Hematopoietic multipotent progenitor cell treated with erythropoietin and hydrocortisone succinate and interleukin-3 and kit ligand, for 15 days (in vitro differentiated cells): Measurements from ENCODE around the gene CALN1.

Experiments
- DNase-seq: peaks from one replicate; pipeline ENCODE4 v3.0.0-alpha.2; 2015; ENCODE audit warnings: low spot score

The CALN1 gene

DNA sequence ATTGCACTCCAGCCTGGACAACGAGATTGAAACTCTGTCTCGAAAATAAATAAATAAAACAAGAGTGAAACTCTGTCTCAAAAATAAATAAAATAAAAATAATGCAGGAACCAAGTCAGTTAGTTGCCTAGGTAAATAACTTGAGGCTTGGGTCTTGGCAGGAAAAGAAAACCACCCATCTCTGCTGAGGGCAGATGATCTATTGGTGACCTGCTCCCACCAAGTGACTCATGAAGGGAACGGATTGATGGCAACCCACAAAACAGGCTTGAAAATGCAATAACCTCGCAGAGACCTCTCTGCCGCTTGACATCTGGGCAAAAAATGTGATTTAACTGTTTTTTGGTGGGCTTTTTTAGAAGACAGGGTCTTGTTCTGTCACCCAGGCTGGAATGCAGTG, 86.6 kb downstream of the CALN1 start:
- no peak for DNase-seq

DNA sequence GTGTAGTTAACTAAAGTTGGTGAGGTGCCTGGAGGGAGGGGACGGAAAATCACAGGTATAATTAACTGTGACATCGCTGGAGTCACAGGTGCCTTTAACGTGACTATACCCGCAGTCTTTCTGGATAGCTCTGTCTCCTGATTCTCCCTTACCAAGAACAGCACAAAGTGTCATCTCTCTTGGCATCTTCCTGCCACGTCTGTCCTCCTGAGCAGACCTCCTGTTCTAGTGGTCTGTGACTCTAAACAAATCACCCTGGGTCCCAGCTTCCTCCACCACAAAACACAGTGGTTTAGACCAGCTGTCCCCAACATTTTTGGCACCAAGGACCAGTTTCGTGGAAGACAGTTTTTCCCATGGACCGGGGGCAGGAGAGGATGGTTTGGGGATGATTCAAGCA, 90.5 kb downstream of the CALN1 start:
- no peak for DNase-seq

DNA sequence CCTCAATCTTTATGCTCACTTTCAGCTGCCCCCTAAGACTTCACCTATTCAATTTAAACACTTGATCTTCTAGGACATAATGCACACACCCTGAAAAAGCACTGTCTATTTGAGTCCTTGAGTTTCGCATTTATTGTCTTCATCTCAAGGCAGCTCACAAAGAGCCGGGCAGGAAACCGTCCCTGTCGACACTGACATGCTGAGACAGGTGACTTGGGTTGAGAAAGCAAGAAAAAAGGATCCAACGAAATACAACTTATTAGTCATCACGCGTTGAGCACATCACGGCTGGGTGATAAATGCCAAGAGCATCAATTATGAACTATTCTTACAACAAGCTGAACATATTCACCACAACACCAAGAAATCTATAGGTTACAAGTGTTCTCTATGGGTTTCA, 91.1 kb downstream of the CALN1 start:
- no peak for DNase-seq

DNA sequence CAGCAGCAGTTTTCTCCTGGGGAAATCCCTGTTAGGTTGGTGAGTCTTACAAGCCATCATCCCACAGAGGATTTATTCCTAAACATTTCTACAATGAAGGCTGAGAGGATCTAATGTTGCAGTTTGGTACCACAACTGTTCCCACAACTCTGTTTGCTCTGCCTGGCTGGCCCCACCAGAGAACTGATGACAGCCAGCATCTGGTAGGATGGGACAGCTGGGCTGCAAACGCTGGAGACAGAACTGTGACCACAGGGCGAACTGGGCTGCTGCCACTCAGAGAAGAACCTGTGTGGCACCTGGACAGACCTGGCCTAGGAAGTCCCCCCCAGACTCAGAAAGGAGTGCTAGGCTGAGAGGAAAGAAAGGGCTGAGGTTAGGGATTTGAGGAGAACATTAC, 94.8 kb downstream of the CALN1 start:
- DNase-seq = no peak

DNA sequence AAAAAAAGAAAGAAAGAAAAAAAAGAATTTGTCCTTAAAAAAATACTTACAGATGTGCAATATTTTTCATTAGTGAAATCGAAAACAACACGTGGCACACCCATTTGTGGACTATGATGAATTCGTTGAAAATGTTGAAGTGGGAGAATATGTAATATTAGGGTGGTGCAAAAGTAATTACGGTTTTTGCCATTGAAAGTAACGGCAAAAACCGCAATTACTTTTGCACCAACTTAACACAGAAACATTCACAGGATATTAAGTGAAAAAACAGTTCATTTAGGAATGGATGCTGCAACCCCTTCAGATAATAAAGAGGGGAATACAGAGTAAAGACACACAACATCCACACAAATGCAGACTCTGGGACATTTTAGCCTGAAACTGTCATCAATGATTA, 96.0 kb downstream of the CALN1 start:
- no peak for DNase-seq

DNA sequence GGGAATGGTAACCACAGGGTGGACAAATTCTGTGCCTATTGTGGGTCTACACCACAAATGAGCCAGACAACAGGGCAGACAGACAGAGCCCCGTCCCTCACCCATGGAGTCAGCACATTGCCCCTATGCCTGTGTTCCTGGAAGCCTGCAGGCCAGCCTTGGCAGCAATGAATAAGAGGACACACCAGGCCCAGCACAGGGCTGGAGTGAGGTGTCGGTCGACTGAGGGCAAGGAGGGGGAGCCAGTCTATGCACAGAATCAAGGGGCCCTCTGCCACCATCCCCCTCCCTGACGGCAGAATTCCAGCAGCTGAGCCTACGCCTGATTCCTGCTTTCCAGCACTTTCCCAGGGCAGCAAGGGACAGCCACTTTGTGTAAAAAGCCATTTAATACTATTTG, 98.2 kb downstream of the CALN1 start:
- no peak for DNase-seq

DNA sequence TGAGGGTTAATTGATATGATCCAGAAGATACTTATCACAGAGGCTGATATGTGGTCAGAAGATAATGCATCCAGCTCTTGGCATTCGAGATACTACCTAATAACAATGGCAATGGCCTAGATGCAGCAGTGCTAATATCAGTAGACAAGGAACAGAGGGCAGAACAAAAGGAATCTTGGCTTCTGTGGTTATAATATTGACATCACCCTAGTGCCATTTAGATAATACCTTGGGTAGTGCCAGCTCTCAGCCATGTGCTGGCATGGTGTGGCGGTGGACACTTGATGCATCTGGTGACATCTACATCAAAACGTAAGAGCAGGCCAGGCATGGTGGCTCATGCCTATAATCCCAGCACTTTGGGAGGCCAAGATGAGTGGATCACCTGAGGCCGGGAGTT, 101.8 kb downstream of the CALN1 start:
- DNase-seq = no peak

DNA sequence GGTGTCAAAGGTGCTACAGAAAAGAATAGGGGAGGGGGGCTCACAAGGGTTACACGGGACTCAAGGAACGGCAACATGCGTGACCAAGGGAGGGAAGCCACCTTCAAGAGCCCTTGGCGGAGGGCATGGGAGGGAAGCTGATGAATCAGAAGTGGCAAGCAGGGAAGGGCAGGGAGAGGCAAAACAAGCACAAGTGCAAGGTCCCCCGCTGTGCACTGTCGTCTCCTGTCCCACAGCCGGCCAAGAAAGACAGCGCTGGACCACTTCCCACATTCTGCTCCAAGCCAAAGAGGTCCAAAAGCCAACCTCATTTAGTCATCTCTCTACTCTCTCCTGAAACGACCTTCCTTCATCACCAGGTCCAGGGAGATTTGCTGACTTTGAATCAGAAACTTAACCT, 102.7 kb downstream of the CALN1 start:
- DNase-seq = no peak

DNA sequence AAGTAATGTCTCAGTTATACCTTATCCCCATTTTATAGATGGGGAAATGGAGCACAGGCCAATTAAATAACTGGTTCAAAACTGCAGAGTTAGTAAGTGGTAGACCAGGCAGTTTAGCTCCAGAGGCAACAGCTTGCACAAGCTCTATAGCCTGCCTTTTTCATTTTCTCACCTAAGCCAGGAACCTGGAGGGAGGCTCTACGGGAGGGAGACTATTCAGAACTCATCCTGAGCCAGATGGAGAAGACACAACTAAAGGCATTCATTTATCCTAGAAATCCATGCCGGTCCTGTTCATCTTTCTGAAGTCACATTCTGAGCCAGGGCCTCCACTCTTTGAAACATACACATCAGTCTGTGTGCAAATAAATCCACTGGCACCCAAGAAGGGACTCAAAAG, 103.2 kb downstream of the CALN1 start:
- DNase-seq = no peak

DNA sequence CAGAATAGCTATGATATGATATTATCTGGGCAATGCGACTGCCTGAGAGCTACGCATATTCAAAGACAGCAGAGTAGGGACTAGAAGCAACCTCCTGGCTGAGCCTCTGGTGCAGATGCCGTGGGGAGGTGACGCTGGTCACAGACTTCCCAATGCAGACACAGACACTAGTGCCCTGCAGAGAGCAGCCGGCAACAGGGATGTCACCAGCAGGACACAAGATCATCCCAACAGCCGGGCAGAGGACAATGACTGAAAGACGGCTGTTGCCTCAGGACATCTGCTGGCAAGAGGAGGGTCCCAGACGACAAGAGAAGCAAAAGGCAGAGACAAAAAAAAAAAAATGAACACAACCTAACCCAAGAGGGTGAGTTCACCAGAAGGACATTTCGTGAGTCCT, 104.6 kb downstream of the CALN1 start:
- DNase-seq = no peak

DNA sequence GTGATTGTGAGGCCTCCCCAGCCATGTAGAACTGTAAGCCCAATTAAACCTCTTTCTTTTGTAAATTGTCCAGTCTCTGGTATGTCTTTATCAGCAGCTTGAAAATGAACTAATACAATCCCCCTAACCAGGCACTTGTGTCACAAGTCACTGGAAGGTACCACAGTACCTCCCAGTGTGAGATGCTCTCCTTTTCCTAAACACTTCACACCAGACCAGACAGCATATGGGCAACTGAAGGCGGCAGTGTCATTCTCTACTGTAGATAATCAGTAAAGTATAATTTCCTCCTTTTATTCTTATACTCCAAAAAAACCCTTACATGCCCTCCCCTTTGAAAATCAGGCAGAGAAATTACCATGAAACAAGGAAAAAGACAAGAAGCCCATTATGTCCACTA, 113.2 kb downstream of the CALN1 start:
- no peak for DNase-seq

DNA sequence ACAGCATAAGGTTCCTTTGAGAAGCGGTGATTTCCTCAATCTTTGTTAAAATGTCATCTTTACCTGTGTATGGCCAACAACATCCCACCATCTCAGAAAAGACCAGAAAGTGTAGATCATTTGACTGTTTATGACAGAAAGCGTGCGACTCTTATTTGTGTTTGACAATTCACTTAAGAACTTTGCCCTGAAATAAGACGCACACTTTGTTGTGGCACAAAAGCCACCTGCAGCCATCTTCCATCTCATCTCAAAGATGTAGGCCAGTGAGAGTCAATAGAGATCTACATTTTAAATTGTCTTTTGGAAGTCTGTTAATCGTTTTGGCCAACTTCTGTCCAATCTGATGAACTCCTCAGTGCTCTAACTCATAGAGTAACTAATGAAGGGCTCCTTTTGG, 114.0 kb downstream of the CALN1 start:
- DNase-seq = no peak

DNA sequence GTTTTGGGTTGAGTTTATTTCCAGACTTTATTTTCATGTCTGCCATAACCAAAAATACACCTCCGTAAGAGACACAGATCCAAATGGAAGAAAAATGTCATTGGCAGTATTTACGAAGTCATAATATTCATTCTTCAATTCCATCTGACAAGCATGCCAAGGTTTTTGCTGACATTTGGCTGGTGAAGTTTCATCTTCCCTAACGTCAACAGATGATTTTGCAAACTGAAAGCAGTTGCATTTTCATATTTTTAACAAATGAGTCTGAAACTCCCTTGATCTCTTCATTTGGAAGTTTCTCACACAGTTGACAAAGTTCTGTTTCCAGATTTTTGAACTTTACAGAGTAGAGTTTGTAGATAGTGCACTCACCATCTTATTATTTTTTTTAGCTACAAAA, 114.5 kb downstream of the CALN1 start:
- DNase-seq = no peak

DNA sequence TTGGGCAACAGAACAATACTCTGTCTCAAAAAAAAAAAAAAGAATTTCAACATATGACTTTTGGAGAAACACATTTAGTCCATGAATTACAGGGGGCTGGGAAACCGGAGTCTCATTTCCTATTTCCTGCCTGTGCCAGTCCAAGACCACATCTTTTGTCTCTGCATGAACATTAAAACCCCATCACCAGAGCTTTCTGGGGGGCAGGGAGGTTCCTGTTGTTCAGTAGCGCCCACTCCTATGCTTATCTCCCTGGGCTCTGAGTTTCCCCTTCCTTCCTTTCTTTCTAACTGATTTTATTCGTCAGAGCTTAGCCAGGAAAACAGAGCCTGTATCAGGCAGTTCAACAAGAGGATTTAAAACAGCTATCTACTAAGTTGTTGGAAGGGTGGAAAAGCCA, 119.3 kb downstream of the CALN1 start:
- no peak for DNase-seq

DNA sequence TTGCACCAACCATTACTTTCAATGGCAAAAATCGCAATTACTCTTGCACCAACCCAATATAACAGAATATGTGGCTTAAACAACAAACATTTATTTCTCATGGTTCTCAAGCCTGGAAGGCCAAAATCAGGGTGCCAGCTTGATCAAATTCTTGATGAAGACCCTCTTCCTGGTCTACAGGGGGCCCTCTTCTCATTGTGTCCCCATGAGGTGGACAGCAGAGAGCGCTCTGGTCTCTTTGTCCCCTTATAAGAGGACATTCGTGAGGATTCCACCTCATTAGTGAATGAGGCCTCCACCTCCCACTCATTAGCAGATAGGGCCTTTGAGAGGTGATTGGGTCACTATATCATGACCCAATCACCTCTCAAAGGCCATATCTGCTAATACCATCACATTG, 120.0 kb downstream of the CALN1 start:
- DNase-seq = no peak

DNA sequence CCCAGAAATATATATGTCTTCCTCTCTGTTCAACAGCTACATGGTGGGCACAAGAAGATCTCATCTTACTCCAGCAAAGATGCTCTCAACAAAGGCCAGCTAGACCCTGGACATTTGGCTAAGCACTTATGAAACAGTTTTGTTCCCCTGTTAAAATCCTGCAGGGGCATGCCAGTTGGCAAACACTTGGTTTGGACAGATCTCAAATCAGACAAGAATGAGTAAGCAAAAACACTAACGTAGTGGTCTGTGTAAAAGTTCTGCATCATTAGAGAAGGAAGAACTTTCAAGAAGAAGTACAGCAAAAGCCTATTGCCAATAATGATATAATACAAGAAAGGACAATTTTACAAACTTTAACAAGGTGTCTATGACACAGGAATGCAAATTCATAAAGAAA, 125.6 kb downstream of the CALN1 start:
- DNase-seq = no peak

DNA sequence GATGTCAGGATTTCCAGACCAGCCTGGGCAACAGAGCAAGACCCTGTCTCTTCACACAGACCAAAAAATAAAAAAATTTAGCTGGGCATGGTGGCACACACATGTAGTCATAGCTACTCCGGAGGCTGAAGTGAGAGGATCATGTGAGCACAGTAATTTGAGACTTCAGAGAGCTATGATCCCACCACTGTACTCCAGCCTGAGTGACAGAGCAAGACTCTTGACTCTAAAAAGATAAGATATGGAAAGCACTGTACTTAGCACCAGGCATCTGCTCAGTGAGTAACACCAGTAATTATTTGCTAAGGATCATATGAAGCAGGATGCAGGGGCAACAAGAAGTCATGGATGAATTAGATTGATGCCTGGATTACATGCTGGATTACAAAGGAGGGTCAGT, 128.8 kb downstream of the CALN1 start:
- no peak for DNase-seq

DNA sequence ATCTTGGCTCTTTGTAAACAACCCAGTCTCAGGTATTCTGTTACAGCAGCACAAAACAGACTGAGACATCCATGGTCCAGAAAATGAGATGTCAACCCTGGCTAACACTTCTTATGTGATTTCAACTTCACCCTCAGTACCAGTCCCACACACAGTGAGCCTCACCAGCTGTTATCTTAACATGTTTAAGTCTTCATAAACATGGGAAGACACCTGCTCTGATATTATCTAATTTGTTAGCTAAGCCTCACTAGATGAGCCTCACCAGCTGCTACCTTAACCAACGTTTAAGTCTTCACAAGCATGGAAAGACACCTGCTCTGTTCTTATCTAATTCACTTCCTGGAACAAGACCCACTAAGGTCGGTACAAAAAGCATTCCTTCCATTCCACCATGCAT, 130.8 kb downstream of the CALN1 start:
- DNase-seq = no peak

DNA sequence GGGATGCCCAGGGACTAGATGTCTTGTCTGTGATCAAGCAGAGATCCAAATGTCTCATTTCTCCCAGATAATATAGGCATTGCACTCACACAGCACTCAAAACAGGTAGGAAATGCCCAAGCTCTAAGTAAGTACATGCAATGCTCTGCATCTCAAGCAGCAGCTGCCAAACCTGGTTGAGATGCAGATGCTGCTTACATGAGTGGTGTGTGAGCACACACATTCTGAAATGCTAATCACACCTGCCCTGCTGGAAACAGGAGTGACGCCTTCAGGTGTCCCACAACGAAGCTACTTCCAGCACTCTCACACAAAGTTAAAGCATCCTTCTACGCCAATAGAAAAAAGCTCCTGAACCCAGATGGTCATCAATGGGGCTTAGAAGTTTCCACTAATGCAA, 132.9 kb downstream of the CALN1 start:
- no peak for DNase-seq

DNA sequence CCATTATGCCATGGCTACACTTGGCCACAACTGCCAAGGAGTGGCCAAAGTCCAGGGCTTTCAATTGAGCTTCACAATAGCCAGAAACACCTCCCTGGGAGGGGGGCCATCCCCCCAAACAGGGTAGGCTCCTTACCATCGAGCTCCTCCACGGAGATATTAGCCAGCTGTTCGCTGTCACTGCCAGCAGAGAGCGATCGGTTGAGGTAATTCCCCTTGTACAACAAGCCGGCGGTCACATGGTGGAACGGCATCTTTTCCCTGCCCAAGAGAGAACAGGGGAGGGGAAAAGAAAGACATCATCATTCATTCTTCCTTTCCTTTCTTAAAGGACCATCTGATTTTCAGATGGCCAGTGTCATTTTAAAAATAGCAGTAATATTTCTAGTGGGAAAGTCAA, 133.6 kb downstream of the CALN1 start:
- no peak for DNase-seq

DNA sequence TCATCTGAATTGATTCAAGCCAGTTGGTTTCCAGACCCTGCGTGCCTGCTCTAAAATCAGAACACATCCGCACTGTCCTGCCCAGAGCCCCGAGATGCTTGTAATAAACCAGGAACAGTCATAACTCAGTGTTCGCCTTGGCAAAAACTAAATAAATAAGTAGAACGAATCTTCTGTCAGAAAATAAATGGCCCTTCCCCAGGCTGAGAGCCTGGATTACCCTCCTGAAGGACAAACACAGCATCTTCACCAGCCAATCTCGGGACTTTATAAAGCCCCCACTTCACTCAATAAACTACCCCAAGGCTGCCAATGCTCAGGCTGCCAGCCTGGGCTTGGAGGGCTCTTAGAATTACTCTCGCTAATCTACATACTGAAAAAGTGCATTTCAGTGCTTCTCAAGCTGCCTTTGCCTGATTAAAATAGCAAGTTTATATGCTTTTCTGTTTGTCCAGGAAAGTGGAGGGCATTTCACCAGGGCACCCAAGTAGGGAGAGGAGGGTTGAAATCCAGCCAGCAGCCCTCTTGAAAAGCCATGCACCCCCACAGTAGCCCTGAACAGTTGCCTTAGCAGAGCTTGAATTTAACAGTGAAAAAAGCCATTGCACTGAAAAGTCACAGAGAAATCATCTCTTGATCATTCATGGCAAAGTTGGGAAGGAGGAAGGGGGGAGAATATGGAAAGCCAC, 136.6 kb downstream of the CALN1 start:
- DNase-seq = no peak

DNA sequence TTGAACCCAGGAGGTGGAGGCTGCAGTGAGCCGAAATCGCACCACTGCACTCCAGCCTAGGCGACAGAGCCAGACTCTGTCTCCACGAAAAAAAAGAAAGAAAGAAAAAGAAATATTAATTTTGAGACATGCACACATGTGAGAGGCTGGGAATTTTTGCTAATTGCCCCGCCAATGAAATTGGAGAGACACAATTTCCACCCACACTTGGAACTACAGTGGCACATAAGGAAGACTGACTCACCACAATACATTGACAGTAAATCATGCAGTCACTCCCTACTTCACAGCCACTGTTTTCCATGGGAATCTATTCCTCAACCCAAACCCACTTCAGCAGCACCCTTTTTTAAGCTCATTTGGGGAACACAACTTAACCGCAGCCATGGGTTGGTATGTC, 139.7 kb downstream of the CALN1 start:
- DNase-seq = no peak

DNA sequence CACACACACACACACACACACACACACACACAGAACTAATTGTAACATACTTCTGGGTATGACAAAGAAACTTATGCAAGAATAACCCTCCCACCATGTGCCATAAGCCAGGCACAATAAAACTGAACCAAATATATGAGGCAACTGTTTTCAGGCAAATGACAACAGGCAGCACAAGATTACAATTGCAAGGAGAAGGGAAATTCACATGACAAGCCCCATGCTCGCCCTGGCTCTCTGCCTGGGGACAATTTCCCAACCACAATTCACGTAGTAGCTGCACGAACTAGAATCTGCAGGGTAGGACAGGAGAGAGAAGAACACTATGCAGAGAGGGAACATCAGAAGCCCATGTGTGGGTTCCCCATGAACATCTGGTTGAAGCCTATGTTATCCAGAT, 143.3 kb downstream of the CALN1 start:
- DNase-seq = no peak

DNA sequence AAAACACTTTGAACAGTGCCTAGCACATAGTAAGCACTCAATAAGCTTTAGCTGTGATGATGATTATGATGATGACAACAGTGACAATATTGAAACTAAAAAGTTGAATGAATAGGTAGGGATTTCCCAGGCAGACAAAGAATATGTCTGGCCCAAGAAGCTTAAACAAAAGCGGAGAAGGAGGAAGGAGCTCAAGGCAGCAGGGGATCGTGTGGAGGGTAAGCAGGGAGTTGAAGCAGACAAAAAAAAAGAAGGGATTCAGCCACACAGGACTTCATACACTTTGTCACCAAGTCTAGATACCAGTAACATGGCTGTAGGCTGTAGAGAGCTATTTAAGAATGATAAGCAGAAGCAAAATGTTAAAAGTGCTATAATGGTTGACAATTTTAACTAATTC, 144.0 kb downstream of the CALN1 start:
- no peak for DNase-seq

DNA sequence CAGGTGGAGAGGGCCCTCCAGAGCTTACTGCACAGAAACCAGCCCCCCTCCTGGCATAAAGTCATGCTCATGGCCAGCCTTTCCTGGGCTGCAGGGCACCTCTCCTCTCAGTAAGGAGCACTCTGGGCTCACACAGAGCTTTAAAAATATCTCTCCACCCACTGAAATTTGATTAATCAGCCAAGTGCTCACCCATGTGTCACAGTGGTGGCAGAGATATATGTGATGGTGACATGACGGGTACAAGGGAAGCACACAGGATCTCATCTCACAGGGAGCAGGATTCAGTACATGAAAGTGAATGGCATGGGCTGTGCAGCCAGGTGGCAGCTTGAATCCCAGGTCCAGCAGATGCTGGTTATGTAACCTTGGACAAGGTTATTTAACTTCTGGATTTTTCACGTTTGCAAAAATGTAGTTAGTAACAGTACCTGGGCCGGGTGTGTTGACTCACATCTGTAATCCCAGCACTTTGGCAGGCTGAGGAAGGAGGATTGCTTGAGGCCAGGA, 144.8 kb downstream of the CALN1 start:
- DNase-seq = no peak
